OCI-LY7 (cell line): Measurements from ENCODE around the gene HACL1. TPM values are rescaled to one million over a fixed set of nuclear protein-coding genes. Genes with fewer than 3 reads are reported as not detected.

Experiments used
- BruUV-seq: library from RNA; stranded (reverse); fragments of 400-500 nt; replicated peaks from 2 replicates; lab custom pipeline; 2021; lab: Mats Ljungman, UMichigan
- CTCF ChIA-PET: fragments of 300-600 bp; sonication (Branson Sonifier 250); formaldehyde crosslinking; loops from one replicate; lab custom pipeline; 2022; ENCODE audit warnings: antibody characterized with exemption; ENCODE audit not compliant: unreplicated experiment; lab: Charles Lee
- POLR2A ChIA-PET: fragments of 300-600 bp; sonication (Branson Sonifier 250); formaldehyde crosslinking; loops from one replicate; lab custom pipeline; 2022; ENCODE audit warnings: antibody characterized with exemption; lab: Charles Lee
- DNase-seq: peaks from one replicate; pipeline ENCODE4 v3.0.0-alpha.2; 2015; ENCODE audit warnings: low spot score
- H2AFZ ChIP-seq: fragments of 200-600 bp; sonication (generic), shearing (Covaris generic); 2 replicates; pipeline ENCODE4 v1.6.1; 2014; ENCODE audit warnings: mild to moderate bottlenecking, antibody characterized with exemption, low read length, moderate library complexity
- H3K27ac ChIP-seq: fragments of 200-600 bp; sonication (generic); 2 replicates; pipeline ENCODE4 v1.5.1; 2014; ENCODE audit warnings: mixed run types, low read depth, mild to moderate bottlenecking, moderate library complexity, low read length, inconsistent platforms; ENCODE audit not compliant: poor library complexity, severe bottlenecking
- H3K36me3 ChIP-seq: fragments of 200-600 bp; sonication (generic); 2 replicates; pipeline ENCODE4 v1.6.1; 2014; ENCODE audit warnings: mild to moderate bottlenecking, antibody characterized with exemption, low read length, moderate library complexity, mixed read lengths; ENCODE audit not compliant: insufficient read depth
- H3K4me1 ChIP-seq: fragments of 200-600 bp; sonication (generic); 2 replicates; pipeline ENCODE4 v1.5.1; 2014; ENCODE audit warnings: mild to moderate bottlenecking, low read length; ENCODE audit not compliant: insufficient read depth, poor library complexity, severe bottlenecking
- H3K4me2 ChIP-seq: fragments of 200-600 bp; sonication (generic); 2 replicates; pipeline ENCODE4 v1.6.1; 2014; ENCODE audit warnings: mild to moderate bottlenecking, low read length
- H3K4me3 ChIP-seq: fragments of 200-600 bp; sonication (generic); 2 replicates; pipeline ENCODE4 v1.5.1; 2014; ENCODE audit warnings: mild to moderate bottlenecking, low read depth, low read length; ENCODE audit not compliant: poor library complexity, severe bottlenecking
- H3K79me2 ChIP-seq: fragments of 200-600 bp; sonication (generic); 2 replicates; pipeline ENCODE4 v1.6.1; 2016; ENCODE audit warnings: low read depth, mild to moderate bottlenecking, low read length, moderate library complexity, mixed read lengths; ENCODE audit not compliant: insufficient read depth
- H3K9me2 ChIP-seq: fragments of 200-600 bp; sonication (generic); 2 replicates; pipeline ENCODE4 v1.6.1; 2016; ENCODE audit warnings: mild to moderate bottlenecking, low read length, mixed read lengths; ENCODE audit not compliant: insufficient read depth
- H3K9me3 ChIP-seq: fragments of 200-600 bp; sonication (generic); 2 replicates; pipeline ENCODE4 v1.6.1; 2014; ENCODE audit warnings: mild to moderate bottlenecking, mixed run types, low read length, mixed read lengths
- H4K20me1 ChIP-seq: fragments of 200-600 bp; sonication (generic); 2 replicates; pipeline ENCODE4 v1.6.1; 2014; ENCODE audit warnings: mild to moderate bottlenecking, antibody characterized with exemption, low read length, moderate library complexity, mixed read lengths; ENCODE audit not compliant: insufficient read depth
- CTCF ChIP-seq: fragments of 200-600 bp; sonication (generic); conservative IDR thresholded peaks from 2 replicates; pipeline ENCODE4 v1.5.1; 2014; ENCODE audit warnings: mild to moderate bottlenecking, antibody characterized with exemption, low read length, moderate library complexity, mixed read lengths
- EZH2phosphoT487 ChIP-seq: fragments of 200-600 bp; sonication (generic); IDR thresholded peaks from 2 replicates; pipeline ENCODE4 v1.6.1; 2018; ENCODE audit warnings: low read depth, borderline replicate concordance, mild to moderate bottlenecking, mixed run types, antibody characterized with exemption, low read length, moderate library complexity, mixed read lengths
- intact Hi-C: fragments of 100-400 bp; cut with micrococcal nuclease; formaldehyde crosslinking; loops from one replicate; pipeline ENCODE4 v1.10.0; 2022; ENCODE audit not compliant: unreplicated experiment
- total RNA-seq, 2 experiments: library from RNA; depleted of rRNA in 1 of 2; stranded (reverse); fragments of >200 nt in 1 of 2; shearing (Covaris generic) in 1 of 2; gene quantifications; 2 replicates each; pipeline ENCODE4 v1.2.3, GENCODE V29; 2014 to 2022

The HACL1 gene
- total RNA-seq, 2 experiments from 2014 or later = 22.0 to 25.5 TPM

GRCh38 chr3:15638193-15638890 is 37.0 kb upstream of the HACL1 start:
- H2AFZ ChIP-seq = no peak overlapping the region
- H3K79me2 ChIP-seq = no peaks in the 10 kb centered on the region
- no peaks in the 10 kb centered on the region for H3K4me1 ChIP-seq
- CTCF ChIA-PET = no interaction called here
- TF ChIP-seq CTCF = no peak
- no peak for TF ChIP-seq EZH2phosphoT487
- POLR2A ChIA-PET = no interaction called here
- no peak for DNase-seq
- intact Hi-C loops = loop anchor here (10.0 kb wide), 2 partner anchors 316 to 406 kb away; no protein-coding TSS in a partner anchor
- no peak overlapping the region for H3K4me3 ChIP-seq
- no peaks in the 10 kb centered on the region for H3K36me3 ChIP-seq
- BruUV-seq = no TSS peak
- H4K20me1 ChIP-seq = no peaks in the 10 kb centered on the region
- H3K9me3 ChIP-seq = no peaks in the 10 kb centered on the region
- H3K27ac ChIP-seq = no peak overlapping the region
- H3K4me2 ChIP-seq = no peak overlapping the region
- no peaks in the 10 kb centered on the region for H3K9me2 ChIP-seq

GRCh38 chr3:15637131-15637951 is 36.0 kb upstream of the HACL1 start:
- H2AFZ ChIP-seq = no peak overlapping the region
- H3K36me3 ChIP-seq = no peaks in the 10 kb centered on the region
- no peak for DNase-seq
- CTCF ChIA-PET = no interaction called here
- no peaks in the 10 kb centered on the region for H4K20me1 ChIP-seq
- TF ChIP-seq CTCF (no peak), EZH2phosphoT487 (no peak)
- H3K27ac ChIP-seq = no peak overlapping the region
- no peak overlapping the region for H3K4me2 ChIP-seq
- no peaks in the 10 kb centered on the region for H3K9me2 ChIP-seq
- no peaks in the 10 kb centered on the region for H3K79me2 ChIP-seq
- no peak overlapping the region for H3K4me3 ChIP-seq
- POLR2A ChIA-PET = no interaction called here
- intact Hi-C loops = loop anchor here (10.0 kb wide), 2 partner anchors 317 to 407 kb away; no protein-coding TSS in a partner anchor
- BruUV-seq = no TSS peak
- H3K9me3 ChIP-seq = no peaks in the 10 kb centered on the region
- no peaks in the 10 kb centered on the region for H3K4me1 ChIP-seq
